ENCODE measurements around the gene SP110. TPM values are rescaled to one million over a fixed set of nuclear protein-coding genes. Genes with fewer than 3 reads are reported as not detected.

SP110 gene
- total RNA-seq, 2 experiments from 2014 or later: 59.4 to 63.7 TPM

GRCh38 chr2:230258483-230258882 lies 38.7 kb upstream of the SP110 start:
- Mint-ChIP-seq H3K36me3 (ENCODE audit: low read depth) (peaks cover 35% of the 10 kb centered on the region), H3K27me3 (no peaks in the 10 kb centered on the region), H3K4me1 (ENCODE audit: low read depth) (peaks cover 35% of the 10 kb centered on the region), H3K4me3 (no peak overlapping the region), H3K27ac (no peak overlapping the region), H3K9me3 (peaks cover 3% of the 10 kb centered on the region)
- ATAC-seq (ENCODE audit: poor library complexity): no peak
- TF ChIP-seq CTCF (IDR thresholded peaks at IDR 0.05): no peak
- no peak for DNase-seq
- intact Hi-C loops (cut with DNase I, micrococcal nuclease): no loop called here
- ChIA-PET CTCF (no interaction called here), POLR2A (no interaction called here)
- Histone ChIP-seq H3K27me3 (ENCODE audit: control insufficient read depth in 1 of 2, insufficient read depth in 2 of 2, low read length in 2 of 2) (no peaks in the 10 kb centered on the region), H3K4me3 (ENCODE audit: low read length) (no peak overlapping the region), H3K4me1 (ENCODE audit: insufficient read depth, low read length) (peaks cover 21% of the 10 kb centered on the region), H3K27ac (ENCODE audit: low read depth in 1 of 2, low read length in 2 of 2) (no peak overlapping the region), H3K36me3 (ENCODE audit: insufficient read depth, low read length) (peaks cover 5% of the 10 kb centered on the region), H3K9me3 (ENCODE audit: control insufficient read depth in 1 of 2, insufficient read depth in 1 of 2, low read length in 2 of 2) (peaks cover 0 to 3% of the 10 kb centered on the region in 2 experiments)

GRCh38 chr2:230256733-230257332 lies 37.0 kb upstream of the SP110 start:
- intact Hi-C loops (cut with DNase I, micrococcal nuclease): no loop called here
- DNase-seq (no peak), ATAC-seq (ENCODE audit: poor library complexity) (no peak)
- Mint-ChIP-seq H3K9me3 (peaks cover 3% of the 10 kb centered on the region), H3K4me3 (no peak overlapping the region), H3K4me1 (ENCODE audit: low read depth) (peaks cover 19% of the 10 kb centered on the region), H3K27ac (no peak overlapping the region), H3K27me3 (no peaks in the 10 kb centered on the region), H3K36me3 (ENCODE audit: low read depth) (peaks cover 27% of the 10 kb centered on the region)
- H3K4me3 ChIP-seq (ENCODE audit: low read length): no peak overlapping the region
- no peak overlapping the region for H3K27ac ChIP-seq (ENCODE audit: low read depth in 1 of 2, low read length in 2 of 2)
- H3K36me3 ChIP-seq (ENCODE audit: insufficient read depth, low read length): peaks cover 5% of the 10 kb centered on the region
- no peak for TF ChIP-seq CTCF (IDR thresholded peaks at IDR 0.05)
- H3K4me1 ChIP-seq (ENCODE audit: insufficient read depth, low read length): peaks cover 29% of the 10 kb centered on the region
- H3K27me3 ChIP-seq (ENCODE audit: control insufficient read depth in 1 of 2, insufficient read depth in 2 of 2, low read length in 2 of 2): no peaks in the 10 kb centered on the region
- peaks cover 0 to 3% of the 10 kb centered on the region in 2 experiments for H3K9me3 ChIP-seq (ENCODE audit: control insufficient read depth in 1 of 2, insufficient read depth in 1 of 2, low read length in 2 of 2)
- ChIA-PET POLR2A (no interaction called here), CTCF (no interaction called here)

- Histone ChIP-seq H3K4me1 (ENCODE audit: insufficient read depth, low read length) (peaks cover 29% of the 10 kb centered on the region), H3K4me3 (ENCODE audit: low read length) (peak overlapping the region; percentile 22)
Measured at GRCh38 chr2:230254152-230254881, 34.5 kb upstream of the SP110 start.

More at GRCh38 chr2:230254152-230254881, 34.5 kb upstream of the SP110 start:
- Mint-ChIP-seq H3K27ac (no peak overlapping the region), H3K4me3 (no peak overlapping the region), H3K36me3 (ENCODE audit: low read depth) (peaks cover 8% of the 10 kb centered on the region), H3K4me1 (ENCODE audit: low read depth) (no peaks in the 10 kb centered on the region), H3K27me3 (no peaks in the 10 kb centered on the region), H3K9me3 (no peaks in the 10 kb centered on the region)
- H3K27ac ChIP-seq (ENCODE audit: low read depth in 1 of 2, low read length in 2 of 2): no peak overlapping the region
- no peaks in the 10 kb centered on the region for H3K27me3 ChIP-seq (ENCODE audit: control insufficient read depth in 1 of 2, insufficient read depth in 2 of 2, low read length in 2 of 2)
- peak in 7 of 14 experiments; percentile 12 to 72 (median 40) for DNase-seq
- H3K9me3 ChIP-seq (ENCODE audit: control insufficient read depth in 1 of 2, insufficient read depth in 1 of 2, low read length in 2 of 2): peaks cover 0 to 2% of the 10 kb centered on the region in 2 experiments
- POLR2A ChIA-PET: interaction anchor here (0.6 to 4.0 kb wide), 10 partner anchors 8 to 160 kb away, joined by 3 to 24 read pairs (median 4); partner anchors contain the start of genes SP110, SP140 and SP140L
- peaks cover 9% of the 10 kb centered on the region for H3K36me3 ChIP-seq (ENCODE audit: insufficient read depth, low read length)
- peak; percentile 84 for ATAC-seq (ENCODE audit: poor library complexity)
- TF ChIP-seq CTCF (IDR thresholded peaks at IDR 0.05): no peak
- CTCF ChIA-PET: interaction anchor here (1.3 to 1.8 kb wide), 2 partner anchors 8 to 125 kb away, joined by 3 to 5 read pairs; no protein-coding TSS in a partner anchor
- intact Hi-C loops (cut with DNase I, micrococcal nuclease): no loop called here

Measured in CD4-positive, alpha-beta T cell (primary cell).